ENCODE results near the gene SPOCK1.
"Not testable (repeated sequence)": the region's sequence is repeated elsewhere in the genome, so short reads cannot be mapped to it uniquely, and the experiment has no call there.

Gene SPOCK1

DNA sequence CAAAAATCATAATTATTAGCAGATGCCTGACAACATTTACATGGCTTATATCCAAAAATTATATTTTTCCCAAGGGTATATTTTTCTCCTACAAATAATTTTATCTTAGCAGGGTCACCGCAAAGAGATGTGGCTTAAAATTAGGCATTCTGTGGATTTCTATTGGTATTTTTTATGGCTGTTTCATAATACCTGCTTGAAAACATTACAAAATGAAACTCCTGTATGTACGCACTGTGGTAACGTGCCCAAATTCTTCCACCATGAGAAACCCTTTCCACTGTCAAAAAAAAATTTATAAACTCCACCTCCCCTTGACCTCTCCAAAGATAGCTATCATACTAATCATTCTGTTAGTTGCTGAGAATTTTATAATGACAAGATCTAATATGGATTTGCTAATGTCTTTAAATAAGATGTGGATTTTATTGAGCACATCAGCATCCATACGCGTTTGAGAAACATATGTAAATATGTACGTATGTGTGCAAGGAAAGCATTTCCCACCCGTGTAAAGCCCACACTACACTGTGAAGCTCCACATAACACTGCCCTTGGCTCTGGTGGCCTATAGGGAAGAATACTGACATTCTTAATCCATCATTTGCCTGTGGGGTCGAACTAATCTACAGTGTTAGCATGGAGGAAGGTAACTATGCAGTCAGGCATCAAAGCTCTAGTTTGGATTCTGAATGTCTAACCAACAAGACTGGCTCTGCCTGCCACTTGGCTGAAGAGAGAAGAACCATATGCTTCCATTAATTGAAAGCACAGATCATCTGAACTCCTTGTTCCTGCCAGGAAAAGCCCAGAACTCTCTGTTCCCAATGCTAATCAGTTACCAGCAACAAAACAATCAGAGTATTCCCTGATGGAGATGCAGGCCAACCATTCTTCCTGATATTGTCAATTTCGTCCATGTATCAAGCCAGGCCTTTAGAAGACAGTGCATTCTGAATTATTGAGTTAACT lies 244.7 kb downstream of the SPOCK1 start:
- no peak for DNase-seq

DNA sequence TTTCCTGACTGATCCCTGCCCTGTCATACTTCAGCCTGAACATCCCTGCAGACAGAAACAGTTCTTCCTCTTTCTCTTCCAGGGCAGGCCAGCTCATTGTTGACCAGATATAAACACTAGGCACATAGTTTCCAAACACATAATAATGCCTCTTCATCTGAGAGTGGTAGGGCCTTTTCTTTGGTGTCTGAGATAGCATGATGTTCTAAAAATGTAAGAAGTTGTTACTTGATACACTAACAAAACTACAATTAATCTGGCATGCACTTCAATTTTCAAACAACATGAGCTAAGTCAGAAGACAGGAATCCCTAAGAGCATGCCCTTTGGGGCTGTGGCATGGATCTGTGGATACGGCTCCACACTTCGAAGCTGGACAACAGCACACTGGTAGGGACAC lies 246.6 kb downstream of the SPOCK1 start:
- DNase-seq: no peak

DNA sequence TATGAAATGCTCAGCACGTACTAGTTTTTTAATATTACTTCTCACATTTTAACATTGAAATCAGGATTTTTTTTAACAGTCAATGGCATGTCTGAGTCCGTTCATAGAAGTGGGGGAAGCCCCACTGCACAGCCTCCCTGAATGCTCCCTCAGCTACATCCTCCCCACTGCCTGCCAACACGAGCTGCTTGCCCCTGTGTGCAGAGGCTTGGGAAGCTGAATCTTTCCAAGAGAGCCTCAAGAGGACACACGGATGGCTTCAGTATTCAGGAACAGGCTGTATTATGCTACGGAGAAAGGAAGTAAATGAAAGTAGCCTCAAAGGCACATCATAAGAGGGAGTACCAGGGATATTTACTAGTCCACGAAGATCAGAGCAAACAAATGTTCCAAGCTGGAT lies 248.7 kb downstream of the SPOCK1 start:
- no peak for DNase-seq

DNA sequence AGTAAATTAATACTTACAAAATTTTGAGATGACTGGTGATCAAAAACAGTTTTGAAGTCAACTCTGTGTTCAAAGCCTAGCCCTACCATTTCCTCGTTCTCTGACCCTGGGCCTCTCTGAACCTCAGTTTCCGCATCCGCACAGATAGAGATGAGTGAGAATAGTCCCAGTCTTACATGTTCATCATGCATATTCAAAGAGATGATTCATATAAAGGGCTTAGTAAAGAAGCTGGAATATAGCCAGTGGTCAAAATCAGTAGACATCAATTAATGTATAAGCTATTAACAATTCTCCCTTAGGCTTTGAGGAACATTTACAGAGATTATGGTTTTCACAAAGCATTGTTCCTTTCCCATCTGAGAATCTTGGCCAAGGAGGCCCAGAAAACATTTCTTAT lies 250.6 kb downstream of the SPOCK1 start:
- no peak for DNase-seq

DNA sequence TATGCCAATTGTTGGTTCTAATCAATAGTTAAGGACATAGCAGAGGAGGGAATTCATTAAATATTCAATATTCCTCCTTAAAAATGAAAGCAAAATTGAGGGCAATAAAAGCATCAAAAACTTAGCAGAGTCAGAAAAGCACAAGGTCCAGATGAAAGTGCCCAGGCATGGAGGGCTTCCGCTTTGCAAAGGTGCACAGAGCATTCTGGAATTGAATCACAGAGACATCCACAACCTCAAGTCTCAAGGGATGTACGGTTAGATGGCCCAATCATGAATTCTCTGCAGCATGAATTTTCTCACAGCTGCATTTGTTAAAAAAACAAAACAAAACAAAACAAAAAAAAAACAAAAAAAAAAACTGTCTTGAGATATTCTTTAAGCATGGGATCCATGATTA lies 253.7 kb downstream of the SPOCK1 start:
- no peak for DNase-seq

DNA sequence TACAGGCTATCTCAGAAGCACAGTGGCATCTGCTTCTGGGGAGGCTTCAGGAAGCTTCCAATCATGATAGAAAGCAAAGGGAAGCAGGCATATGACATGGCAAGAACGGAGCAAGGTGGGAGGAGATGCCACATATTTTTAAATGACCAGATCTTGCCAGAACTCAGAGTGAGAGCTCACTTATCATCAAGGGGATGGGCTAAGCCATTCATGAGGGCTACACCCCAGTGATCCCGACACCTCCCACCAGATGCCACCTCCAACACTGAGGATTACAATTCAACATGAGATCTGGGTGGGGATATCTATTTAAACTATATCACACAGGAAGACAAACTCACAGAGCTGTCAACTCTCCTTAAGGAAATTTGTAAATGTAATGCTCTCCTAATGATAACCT lies 258.8 kb downstream of the SPOCK1 start:
- DNase-seq: no peak

DNA sequence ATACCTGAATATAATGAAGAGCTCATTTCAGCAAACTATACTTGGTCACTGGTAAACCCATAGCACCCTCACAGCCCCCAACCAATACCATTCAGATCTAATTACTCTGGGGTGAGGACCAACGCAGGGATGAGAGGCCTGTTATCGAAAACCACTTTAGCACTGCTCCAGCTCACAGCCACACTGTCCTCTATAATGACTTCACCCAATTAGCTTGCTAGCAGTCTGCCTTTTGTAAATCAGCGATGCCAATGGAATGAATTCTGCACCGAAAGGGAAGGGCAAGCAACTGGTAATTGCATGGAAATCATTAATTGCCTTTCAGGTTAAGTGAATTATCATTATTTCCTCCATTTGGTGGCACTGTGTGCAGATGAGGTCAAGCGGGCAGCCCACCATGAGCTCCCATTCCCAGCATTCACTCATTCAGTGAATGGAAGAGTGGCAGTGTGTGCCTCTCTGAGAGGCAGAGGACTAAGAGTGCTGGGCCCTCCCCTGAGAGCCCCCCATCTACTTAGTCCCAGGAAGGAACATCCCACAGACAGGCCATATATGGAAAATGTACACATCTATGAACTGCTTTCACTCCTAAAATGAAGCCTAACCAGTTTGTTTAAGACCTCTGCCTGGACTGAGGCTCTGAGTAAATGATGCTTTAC lies 262.1 kb downstream of the SPOCK1 start:
- DNase-seq: no peak

DNA sequence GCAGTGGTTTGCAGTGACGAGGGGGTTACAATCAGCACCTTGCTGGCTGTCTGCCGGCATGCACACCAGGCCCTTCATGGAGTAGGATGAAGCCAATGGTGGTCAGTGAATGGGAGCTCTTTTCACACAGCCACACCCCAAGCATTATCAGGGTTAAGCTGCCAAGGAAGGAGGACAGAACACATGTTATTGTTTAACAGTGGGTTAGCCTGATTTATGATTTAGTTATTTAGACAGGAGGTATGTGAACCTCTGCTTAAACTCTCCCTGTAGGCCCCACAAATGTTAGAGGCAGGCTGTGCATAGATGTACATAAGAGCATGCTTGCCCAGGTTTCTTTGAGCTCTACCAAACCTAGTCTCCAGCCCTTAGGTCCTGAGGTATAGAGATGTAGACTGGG lies 262.9 kb downstream of the SPOCK1 start:
- DNase-seq: no peak

DNA sequence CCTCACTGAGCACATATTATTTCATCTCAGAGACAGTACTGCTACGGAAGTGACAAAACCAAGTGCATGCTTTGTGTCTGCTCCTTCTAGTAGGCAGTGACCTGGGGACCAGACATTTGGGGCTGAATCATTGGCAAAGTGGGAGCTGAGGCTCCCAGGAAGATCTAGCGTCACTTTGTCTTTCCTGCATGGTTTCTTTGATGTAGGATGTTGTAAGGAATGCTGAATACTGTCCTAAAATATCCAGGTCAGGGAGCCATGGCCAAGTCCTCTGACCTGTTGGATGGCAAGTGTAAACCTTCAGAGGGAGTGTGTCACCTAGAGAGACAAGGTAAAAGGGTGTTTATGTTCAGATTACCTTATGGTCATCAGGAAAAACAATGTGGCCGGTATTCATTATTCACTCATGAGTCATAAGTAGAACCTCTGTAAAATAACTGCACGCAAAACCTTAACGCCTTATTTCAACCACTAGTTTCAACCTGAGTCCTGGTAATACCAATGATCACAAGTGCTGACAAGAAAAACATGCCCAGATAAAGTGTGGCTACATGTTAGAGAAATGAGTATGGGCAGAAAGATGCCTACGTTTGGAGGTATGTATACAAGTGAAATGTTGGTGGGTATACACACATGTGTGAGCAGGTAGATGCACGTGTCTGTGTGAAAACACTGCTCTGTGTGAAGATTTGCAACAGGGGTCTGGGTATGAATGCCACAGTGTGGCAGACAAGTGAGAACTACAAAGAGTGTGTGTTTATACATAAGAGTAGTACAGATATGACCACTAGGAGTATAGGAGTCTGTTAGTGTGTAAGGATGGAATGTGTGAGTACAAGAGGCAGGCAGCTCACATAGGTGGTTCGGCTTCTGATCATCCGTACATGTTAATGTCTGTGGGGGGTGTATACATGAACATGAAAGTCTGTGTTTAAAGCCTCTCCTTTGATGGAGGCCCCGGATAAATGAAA lies 263.9 kb downstream of the SPOCK1 start:
- DNase-seq: no peak

DNA sequence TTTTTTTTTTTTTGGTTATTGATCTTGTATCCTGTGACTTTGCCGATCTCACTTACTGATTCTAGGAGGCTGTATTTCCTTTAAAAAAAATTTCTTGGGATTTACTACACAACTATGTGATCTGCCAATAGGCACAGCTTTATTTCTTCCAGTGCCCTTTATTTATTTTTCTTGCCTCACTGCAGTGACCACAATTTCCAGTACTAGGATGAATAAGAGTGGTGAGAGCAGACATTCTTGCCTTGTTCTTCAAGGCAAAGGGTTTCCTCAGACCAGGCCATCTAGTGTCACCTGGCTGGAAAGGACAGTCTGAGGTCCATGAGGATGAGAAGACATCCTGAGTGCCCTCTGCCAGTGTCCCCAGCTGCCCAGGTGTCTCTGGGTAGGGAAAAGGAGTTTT lies 265.4 kb downstream of the SPOCK1 start:
- no peak for DNase-seq

DNA sequence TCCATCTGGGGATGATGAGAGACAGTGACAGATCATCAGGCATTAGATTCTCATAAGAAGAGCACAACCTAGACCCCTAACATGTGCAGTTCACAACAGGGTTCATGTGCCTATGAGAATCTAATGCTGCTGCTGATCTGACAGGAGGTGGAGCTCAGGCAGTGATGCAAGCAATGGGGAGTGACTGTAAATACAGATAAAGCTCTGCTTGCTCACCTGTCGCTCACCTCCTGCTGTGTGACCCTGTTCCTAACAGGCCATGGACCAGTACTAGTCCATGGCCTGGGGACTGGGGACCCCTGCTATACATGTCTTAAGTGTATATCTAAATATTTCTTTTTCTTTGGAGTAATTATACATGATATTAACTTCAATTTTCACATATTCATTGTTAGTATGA lies 265.8 kb downstream of the SPOCK1 start:
- DNase-seq: not testable (repeated sequence)

DNA sequence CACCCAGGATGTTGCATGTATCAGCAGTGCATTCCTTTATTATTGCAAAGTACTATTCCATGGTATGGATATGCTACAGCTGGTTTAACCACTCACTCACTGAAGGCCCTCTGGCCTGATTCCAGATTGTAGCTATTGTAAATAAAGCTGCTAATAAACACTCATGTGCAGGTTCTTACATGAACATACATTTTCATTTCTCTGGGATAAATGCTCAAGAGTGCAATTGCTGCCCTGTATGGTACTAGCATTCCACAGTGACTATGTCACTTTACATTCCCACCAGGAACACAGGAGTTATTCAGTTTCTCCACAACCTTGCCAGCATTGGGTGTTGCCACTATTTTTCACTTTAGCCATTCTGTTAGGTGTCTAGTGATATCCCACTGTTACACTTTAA lies 267.6 kb downstream of the SPOCK1 start:
- DNase-seq: no peak

DNA sequence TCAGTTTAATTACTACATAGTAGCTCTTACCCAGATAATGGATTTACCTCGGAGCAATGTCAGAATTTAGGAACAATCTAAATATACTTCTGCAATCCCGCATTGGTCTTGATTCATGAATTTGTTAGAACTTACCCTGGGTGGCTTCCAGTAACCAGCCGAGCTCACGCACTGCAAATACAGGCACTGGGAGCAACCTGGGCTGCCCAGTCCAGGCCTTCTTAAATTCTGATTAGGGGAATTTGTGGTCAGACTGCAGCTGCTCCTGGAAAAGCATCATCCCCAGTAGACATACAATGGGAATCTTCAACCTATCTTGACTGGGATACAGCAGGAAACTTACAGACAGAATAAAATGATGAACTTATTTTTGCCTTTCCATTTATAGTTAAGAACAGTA lies 270.3 kb downstream of the SPOCK1 start:
- no peak for DNase-seq

DNA sequence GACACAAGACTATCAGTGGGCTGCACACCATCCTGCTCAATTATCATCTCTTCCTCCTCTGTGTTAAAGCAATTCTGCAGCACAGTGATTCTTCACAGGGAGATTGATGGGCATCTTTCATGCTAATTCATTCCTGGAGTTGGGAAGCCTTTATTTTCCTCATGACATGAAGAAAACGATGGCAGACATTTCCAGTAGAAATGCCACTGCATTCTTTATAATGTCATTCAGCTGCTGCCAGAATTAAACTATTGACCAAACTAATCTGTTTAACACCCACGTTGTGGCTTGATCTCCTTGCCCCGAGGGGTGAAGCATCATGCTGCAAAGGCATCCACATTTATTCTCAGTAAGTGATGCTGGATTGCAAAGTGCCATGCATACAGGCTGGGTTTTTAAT lies 273.0 kb downstream of the SPOCK1 start:
- DNase-seq: no peak

DNA sequence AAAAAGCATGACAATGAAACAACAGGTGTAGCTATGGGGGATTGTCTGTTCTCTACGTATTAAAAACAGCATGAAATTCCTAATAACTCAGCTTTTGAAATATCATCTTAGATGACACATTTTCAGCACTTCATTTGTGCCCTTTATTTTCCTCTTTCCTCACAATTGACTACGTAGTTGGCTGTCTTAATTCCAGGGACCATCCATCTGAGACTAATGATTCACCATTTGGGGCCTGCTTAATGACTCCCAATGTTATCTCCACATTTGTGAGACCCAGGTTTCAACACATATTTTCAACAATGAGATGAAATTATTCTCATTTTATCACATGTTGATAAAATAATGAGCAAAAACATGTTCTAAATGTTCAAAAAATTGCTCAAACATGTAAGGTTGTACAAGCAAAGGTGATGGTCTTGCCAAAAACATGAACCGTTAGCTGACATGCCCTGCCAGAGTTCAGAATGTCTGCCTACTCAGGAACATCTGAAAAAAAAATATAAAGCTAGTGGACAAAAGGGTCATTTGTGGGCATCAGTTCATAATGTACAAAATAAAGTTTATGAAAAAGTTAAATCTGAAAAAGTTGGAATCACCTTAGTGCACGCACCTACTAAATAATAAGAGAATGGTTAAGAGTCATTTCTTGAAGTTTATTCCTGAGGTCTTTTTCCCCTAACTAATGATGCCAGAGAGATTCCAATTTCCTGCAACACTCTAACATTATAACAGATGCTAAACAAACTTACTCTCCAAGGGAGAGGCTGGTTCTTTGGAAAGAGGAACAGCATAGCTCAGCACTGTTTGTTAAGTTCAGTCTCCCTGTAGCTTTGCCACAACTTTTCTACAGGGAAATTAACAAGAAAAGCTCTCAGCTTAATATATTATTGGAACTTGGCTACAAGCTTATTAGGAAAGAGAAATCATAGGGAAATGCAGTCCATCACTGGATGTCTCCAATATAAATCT lies 275.5 kb downstream of the SPOCK1 start:
- no peak for DNase-seq

DNA sequence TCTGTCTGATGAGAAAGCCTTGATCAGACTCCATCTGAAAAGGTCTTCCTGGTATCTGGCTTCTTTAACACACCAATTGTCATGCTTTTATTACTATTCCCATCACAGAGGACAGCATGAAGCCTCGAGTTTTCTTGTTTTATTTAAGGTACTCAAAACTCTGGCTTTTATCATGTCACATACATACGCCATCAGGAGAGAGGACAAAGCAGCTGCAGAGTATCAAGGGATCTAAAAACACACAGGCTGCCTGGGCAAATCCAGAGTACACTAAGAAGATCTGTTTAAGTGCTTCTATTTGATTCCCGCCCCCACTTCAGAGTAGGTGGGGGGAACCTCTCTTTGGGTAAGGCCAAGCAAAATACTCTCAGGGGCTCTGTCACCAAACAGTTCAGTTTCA lies 277.2 kb downstream of the SPOCK1 start:
- no peak for DNase-seq

DNA sequence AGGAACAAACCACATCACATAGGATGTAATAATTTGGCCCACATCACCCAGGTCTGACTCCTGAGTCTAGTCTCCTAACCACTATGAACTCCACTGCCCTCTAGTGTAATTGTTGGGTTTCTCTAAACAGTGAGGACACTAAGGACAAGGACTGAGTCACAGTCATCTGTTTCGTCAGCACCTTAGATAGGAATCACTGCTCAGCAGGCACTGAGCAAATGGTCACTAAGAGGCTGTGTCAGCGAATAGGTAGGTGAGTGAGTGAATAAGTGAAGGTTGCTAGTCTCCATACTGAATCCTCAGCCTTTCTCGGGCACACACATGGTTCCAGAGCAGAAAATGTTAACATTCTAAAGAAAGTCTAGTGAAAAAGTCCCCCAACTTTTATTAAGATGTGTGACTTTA lies 278.6 kb downstream of the SPOCK1 start:
- no peak for DNase-seq

DNA sequence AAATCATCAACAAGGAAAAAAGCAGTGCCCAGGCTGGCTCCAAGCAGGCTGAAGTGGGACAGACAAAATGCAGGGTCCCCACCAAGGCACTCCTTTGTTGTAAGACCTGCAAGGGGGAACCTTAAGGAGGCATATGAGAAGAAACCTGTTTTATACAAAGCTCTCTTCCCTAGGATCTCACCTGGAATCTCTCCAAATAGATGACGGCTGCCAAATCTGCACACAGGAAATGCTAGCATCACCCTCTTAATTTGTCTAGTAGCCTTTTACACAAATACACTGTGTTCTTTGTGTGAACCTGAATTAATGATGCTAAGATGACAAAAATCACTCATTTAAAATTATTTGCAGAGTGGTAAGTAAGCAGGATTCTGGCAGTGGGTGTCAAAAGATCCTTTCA lies 280.2 kb downstream of the SPOCK1 start:
- DNase-seq: no peak

DNA sequence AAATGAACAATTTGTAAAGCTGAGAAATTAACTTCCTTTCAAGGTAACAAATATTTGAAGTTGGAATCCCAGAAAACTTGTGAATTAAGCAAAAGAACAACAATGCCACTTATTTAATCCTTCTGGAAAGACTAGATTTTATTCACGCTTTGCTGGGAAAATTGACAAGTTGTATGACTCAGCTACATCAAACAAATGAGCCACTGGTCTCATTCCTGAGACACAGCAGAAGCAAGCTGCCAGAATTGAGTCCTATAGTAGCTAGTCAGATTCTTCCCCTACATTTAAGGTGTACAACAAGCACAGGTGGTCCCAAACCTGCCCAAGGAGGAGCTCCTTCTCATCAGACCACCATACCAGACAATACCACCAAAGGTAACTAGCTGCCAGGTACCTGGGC lies 280.7 kb downstream of the SPOCK1 start:
- no peak for DNase-seq

DNA sequence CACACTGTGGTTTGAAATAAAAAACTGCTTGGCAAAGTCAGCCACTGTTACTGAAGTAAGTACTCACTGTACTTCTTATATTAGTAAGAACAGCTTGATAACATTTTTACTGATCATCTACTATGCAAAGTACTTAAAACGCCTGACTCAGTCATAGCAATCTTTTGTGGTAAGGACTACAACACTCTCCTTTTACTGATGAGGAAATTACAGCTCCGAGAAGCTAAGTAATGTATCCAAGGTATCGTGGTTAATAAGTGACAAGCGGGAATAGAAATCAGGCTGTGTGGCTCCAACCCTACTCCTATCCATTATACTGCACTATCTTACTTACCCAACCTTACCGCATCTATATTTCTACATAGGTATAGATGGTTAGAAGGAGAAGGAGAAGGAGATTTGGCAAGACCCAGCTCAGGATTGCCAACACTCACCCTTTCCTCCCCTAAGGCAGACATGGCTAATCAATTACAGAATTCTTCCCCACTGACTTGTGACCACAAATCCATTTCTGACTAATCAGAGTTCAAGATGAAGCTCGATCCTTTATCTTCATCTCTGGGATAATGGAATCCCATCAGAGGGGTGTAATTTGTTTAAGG lies 281.4 kb downstream of the SPOCK1 start:
- no peak for DNase-seq

DNA sequence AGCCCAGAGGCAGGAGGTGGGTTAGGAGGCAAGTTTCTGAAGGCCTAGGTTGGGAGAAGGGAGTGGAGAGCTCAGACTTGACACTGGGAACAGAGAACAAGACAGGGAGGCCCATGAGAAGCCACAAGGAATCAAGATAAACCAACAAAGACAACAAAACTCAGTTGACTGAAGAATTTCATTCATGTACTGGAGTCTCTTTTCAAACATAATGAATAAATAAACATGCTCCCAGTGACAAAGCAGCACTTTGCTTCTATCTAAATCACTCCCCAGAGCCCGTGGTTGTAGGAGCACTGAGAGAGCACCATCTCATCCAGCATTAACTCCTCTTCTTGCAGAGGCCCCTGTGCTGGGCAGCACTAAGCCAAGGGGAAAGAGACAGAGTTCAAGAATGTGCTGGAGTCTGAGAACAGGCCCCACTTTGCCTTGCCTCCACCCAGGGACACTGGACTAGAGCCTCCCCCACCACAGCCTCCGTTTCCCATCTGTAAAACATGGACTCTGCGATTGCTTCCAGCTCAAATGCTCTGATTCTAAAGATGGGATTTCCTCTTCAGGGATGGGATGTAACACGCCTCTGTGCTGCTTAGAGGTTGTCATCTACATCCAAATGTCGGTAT lies 282.0 kb downstream of the SPOCK1 start:
- DNase-seq: no peak
